H9 (cell line): ENCODE results near the gene AK9. TPM values are rescaled to one million over a fixed set of nuclear protein-coding genes. Genes with fewer than 3 reads are reported as not detected.

Experiments used
- DNase-seq: peaks from one replicate; pipeline ENCODE4 v3.0.0-alpha.2; 2017
- H2AFZ ChIP-seq: one replicate; pipeline ENCODE4 v1.6.1; 2013; ENCODE audit warnings: mild to moderate bottlenecking, low read length, control low read depth, moderate library complexity
- H2AK5ac ChIP-seq: 2 replicates; pipeline ENCODE4 v1.6.1; 2013; ENCODE audit warnings: low read length, control low read depth, mixed read lengths; ENCODE audit not compliant: insufficient read length
- H2BK120ac ChIP-seq: one replicate; pipeline ENCODE4 v1.6.1; 2013; ENCODE audit warnings: low read depth, mild to moderate bottlenecking, low read length, control low read depth, inconsistent platforms; ENCODE audit not compliant: poor library complexity, severe bottlenecking
- H2BK12ac ChIP-seq: 2 replicates; pipeline ENCODE4 v1.6.1; 2013; ENCODE audit warnings: low read length, control low read depth, mixed read lengths, low read depth; ENCODE audit not compliant: insufficient read length
- H2BK15ac ChIP-seq: 2 replicates; pipeline ENCODE4 v1.6.1; 2013; ENCODE audit warnings: low read depth, low read length, control low read depth
- H2BK20ac ChIP-seq: one replicate; pipeline ENCODE4 v1.6.1; 2013; ENCODE audit warnings: low read depth, mild to moderate bottlenecking, low read length, control low read depth, inconsistent platforms; ENCODE audit not compliant: poor library complexity, severe bottlenecking
- H2BK5ac ChIP-seq: 2 replicates; pipeline ENCODE4 v1.6.1; 2013; ENCODE audit warnings: low read length, control low read depth, mixed read lengths; ENCODE audit not compliant: insufficient read length
- H3K14ac ChIP-seq: 2 replicates; pipeline ENCODE4 v1.6.1; 2013; ENCODE audit warnings: low read length, control low read depth; ENCODE audit not compliant: insufficient read depth
- H3K18ac ChIP-seq: 2 replicates; pipeline ENCODE4 v1.6.1; 2013; ENCODE audit warnings: low read depth, mild to moderate bottlenecking, mixed read lengths, low read length, control low read depth; ENCODE audit not compliant: insufficient read length
- H3K23ac ChIP-seq: 2 replicates; pipeline ENCODE4 v1.6.1; 2013; ENCODE audit warnings: low read length, control low read depth, mixed read lengths, low read depth; ENCODE audit not compliant: insufficient read length
- H3K23me2 ChIP-seq: 2 replicates; pipeline ENCODE4 v1.6.1; 2013; ENCODE audit warnings: low read depth, mild to moderate bottlenecking, mixed read lengths, low read length, control low read depth; ENCODE audit not compliant: insufficient read length, poor library complexity, severe bottlenecking
- H3K27ac ChIP-seq: 2 replicates; pipeline ENCODE4 v1.5.1; 2013; ENCODE audit warnings: low read length, control low read depth, mixed read lengths, low read depth; ENCODE audit not compliant: insufficient read length
- H3K27me3 ChIP-seq: 2 replicates; pipeline ENCODE4 v1.6.1; 2013; ENCODE audit warnings: low read length, control low read depth, inconsistent platforms; ENCODE audit not compliant: insufficient read depth
- H3K4ac ChIP-seq: 2 replicates; pipeline ENCODE4 v1.6.1; 2013; ENCODE audit warnings: low read depth, mild to moderate bottlenecking, control low read depth, inconsistent platforms, low read length, moderate library complexity
- H3K4me1 ChIP-seq: 2 replicates; pipeline ENCODE4 v1.6.1; 2013; ENCODE audit warnings: low read length, control low read depth, inconsistent platforms; ENCODE audit not compliant: insufficient read depth
- H3K4me2 ChIP-seq: 2 replicates; pipeline ENCODE4 v1.6.1; 2013; ENCODE audit warnings: low read length, control low read depth, mixed read lengths; ENCODE audit not compliant: insufficient read length, insufficient read depth
- H3K56ac ChIP-seq: 2 replicates; pipeline ENCODE4 v1.6.1; 2013; ENCODE audit warnings: low read depth, mild to moderate bottlenecking, mixed read lengths, low read length, control low read depth; ENCODE audit not compliant: insufficient read length
- H3K79me1 ChIP-seq: 2 replicates; pipeline ENCODE4 v1.6.1; 2013; ENCODE audit warnings: low read depth, mild to moderate bottlenecking, moderate library complexity, low read length, control low read depth, inconsistent platforms; ENCODE audit not compliant: insufficient read depth, poor library complexity, severe bottlenecking
- H3K79me2 ChIP-seq: 2 replicates; pipeline ENCODE4 v1.6.1; 2013; ENCODE audit warnings: low read length, control low read depth, inconsistent platforms; ENCODE audit not compliant: insufficient read depth
- H3K9ac ChIP-seq: 2 replicates; pipeline ENCODE4 v1.6.1; 2013; ENCODE audit warnings: low read length, control low read depth, mixed read lengths; ENCODE audit not compliant: insufficient read length; ENCODE audit errors: extremely low read depth
- H3K9me3 ChIP-seq: one replicate; pipeline ENCODE4 v1.6.1; 2013; ENCODE audit warnings: low read depth, low read length, inconsistent platforms; ENCODE audit not compliant: control insufficient read depth
- H3T11ph ChIP-seq: one replicate; pipeline ENCODE4 v1.6.1; 2013; ENCODE audit warnings: mild to moderate bottlenecking, low read length, control low read depth, inconsistent platforms
- H4K20me1 ChIP-seq: one replicate; pipeline ENCODE4 v1.6.1; 2013; ENCODE audit not compliant: control insufficient read depth, insufficient read length, insufficient read depth
- H4K5ac ChIP-seq: 2 replicates; pipeline ENCODE4 v1.6.1; 2013; ENCODE audit warnings: low read depth, mild to moderate bottlenecking, mixed read lengths, low read length, control low read depth; ENCODE audit not compliant: insufficient read length
- H4K8ac ChIP-seq: replicated peaks from 2 replicates; pipeline ENCODE4 v1.6.1; 2013; ENCODE audit warnings: low read length, control low read depth, mixed read lengths, low read depth; ENCODE audit not compliant: insufficient read length
- H4K91ac ChIP-seq: 2 replicates; pipeline ENCODE4 v1.6.1; 2013; ENCODE audit warnings: low read depth, mild to moderate bottlenecking, moderate library complexity, mixed read lengths, low read length, control low read depth; ENCODE audit not compliant: insufficient read length
- H3K27ac Mint-ChIP-seq, 3 experiments: 2 replicates in 2 of 3; 3 replicates in 1 of 3; pipeline ENCODE4 v1.8.0; 2020 to 2021; ENCODE audit warnings: mixed read lengths in 3 of 3, mild to moderate bottlenecking in 1 of 3, moderate library complexity in 1 of 3
- H3K27me3 Mint-ChIP-seq: 2 replicates; pipeline ENCODE4 v1.8.0; 2021; ENCODE audit warnings: low read depth, mild to moderate bottlenecking, moderate library complexity, mixed read lengths
- H3K36me3 Mint-ChIP-seq, 3 experiments: 2 replicates in 2 of 3; 3 replicates in 1 of 3; pipeline ENCODE4 v1.8.0; 2020 to 2021; ENCODE audit warnings: low read depth in 3 of 3, mixed read lengths in 3 of 3; ENCODE audit not compliant: insufficient read depth in 1 of 3
- H3K4me1 Mint-ChIP-seq, 2 experiments: 2 replicates each; pipeline ENCODE4 v1.8.0; 2020; ENCODE audit warnings: mixed read lengths in 2 of 2
- H3K4me3 Mint-ChIP-seq, 2 experiments: 2 replicates in 1 of 2; 3 replicates in 1 of 2; pipeline ENCODE4 v1.8.0; 2020 to 2021; ENCODE audit warnings: mild to moderate bottlenecking in 2 of 2, mixed read lengths in 2 of 2, moderate library complexity in 1 of 2
- H3K9me3 Mint-ChIP-seq, 2 experiments: 2 replicates in 1 of 2; 3 replicates in 1 of 2; pipeline ENCODE4 v1.8.0; 2020; ENCODE audit warnings: mild to moderate bottlenecking in 2 of 2, mixed read lengths in 2 of 2, moderate library complexity in 1 of 2
- WGBS: extraction: QIAGEN DNeasy Blood & Tissue Kit; methylation state at CpG from one replicate; pipeline ENCODE4 v1.1.7; 2013; ENCODE audit warnings: missing lambda C conversion rate, low lambda C conversion rate, mixed read lengths; ENCODE audit not compliant: insufficient read length; ENCODE audit errors: extremely low coverage; 5-methylcytosine and 5-hydroxymethylcytosine counted together
- total RNA-seq: library from RNA; stranded (reverse); gene quantifications from 2 replicates; pipeline ENCODE4 v1.2.1, GENCODE V29; 2021
- TF ChIP-seq, protein P1 (sequence below): fragments of 200-600 bp; sonication (generic); conservative IDR thresholded peaks from 3 replicates; pipeline ENCODE4 v1.8.0; 2021; ENCODE audit warnings: antibody characterized with exemption, mild to moderate bottlenecking

AK9 gene
- total RNA-seq, 1 experiment from 2014 or later: 2.3 TPM

DNA sequence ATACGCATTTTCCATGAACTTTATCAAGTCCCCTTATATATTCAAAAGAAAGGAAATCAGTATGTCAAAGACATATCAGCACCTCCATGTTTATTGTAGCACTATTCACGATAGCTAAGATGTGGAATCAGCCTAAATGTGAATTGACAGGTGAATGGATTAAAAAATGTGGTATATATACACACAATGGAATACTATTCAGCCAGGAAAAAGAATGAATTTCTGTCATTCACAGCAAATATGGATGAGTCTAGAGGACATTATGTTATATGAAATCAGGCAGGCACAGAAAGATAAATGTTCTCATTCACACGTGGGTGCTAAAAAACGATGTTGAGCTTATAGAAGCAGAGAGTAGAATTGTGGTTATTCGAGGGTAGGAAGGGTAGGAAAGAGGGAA, 5.4 kb upstream of the AK9 start:
- TF ChIP-seq, protein P1, sequence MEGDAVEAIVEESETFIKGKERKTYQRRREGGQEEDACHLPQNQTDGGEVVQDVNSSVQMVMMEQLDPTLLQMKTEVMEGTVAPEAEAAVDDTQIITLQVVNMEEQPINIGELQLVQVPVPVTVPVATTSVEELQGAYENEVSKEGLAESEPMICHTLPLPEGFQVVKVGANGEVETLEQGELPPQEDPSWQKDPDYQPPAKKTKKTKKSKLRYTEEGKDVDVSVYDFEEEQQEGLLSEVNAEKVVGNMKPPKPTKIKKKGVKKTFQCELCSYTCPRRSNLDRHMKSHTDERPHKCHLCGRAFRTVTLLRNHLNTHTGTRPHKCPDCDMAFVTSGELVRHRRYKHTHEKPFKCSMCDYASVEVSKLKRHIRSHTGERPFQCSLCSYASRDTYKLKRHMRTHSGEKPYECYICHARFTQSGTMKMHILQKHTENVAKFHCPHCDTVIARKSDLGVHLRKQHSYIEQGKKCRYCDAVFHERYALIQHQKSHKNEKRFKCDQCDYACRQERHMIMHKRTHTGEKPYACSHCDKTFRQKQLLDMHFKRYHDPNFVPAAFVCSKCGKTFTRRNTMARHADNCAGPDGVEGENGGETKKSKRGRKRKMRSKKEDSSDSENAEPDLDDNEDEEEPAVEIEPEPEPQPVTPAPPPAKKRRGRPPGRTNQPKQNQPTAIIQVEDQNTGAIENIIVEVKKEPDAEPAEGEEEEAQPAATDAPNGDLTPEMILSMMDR: no peak
- no peak overlapping the region for H2BK12ac ChIP-seq
- 100% methylated on average over 2 of the region's 5 CpGs for WGBS
- no peak overlapping the region for H3K9ac ChIP-seq
- DNase-seq: no peak
- H4K20me1 ChIP-seq: no peaks in the 10 kb centered on the region
- no peak overlapping the region for H3K27ac ChIP-seq
- H2BK20ac ChIP-seq: no peak overlapping the region
- no peak overlapping the region for H2BK15ac ChIP-seq
- no peak overlapping the region for H2BK120ac ChIP-seq
- no peaks in the 10 kb centered on the region for H3K9me3 ChIP-seq
- H3K18ac ChIP-seq: no peak overlapping the region
- H3K14ac ChIP-seq: no peak overlapping the region
- peaks cover 5 to 14% (median 7%) of the 10 kb centered on the region in 3 experiments; a peak in 5 of 7 replicates for H3K36me3 Mint-ChIP-seq
- H3K79me1 ChIP-seq: no peaks in the 10 kb centered on the region
- H3K4me3 Mint-ChIP-seq: no peak overlapping the region
- H3K27me3 ChIP-seq: no peaks in the 10 kb centered on the region
- no peak overlapping the region for H4K8ac ChIP-seq
- H3K56ac ChIP-seq: no peak overlapping the region
- H3K4me1 Mint-ChIP-seq: peaks cover 14 to 16% of the 10 kb centered on the region in 2 experiments
- no peak overlapping the region for H2AFZ ChIP-seq
- H3K23ac ChIP-seq: no peak overlapping the region
- H3K23me2 ChIP-seq: peaks cover 3% of the 10 kb centered on the region
- H2AK5ac ChIP-seq: no peak overlapping the region
- no peak overlapping the region for H2BK5ac ChIP-seq
- H4K91ac ChIP-seq: no peak overlapping the region
- no peak overlapping the region for H3T11ph ChIP-seq
- peaks cover 4% of the 10 kb centered on the region for H3K4me1 ChIP-seq
- no peaks in the 10 kb centered on the region for H3K27me3 Mint-ChIP-seq
- H4K5ac ChIP-seq: no peak overlapping the region
- H3K4me2 ChIP-seq: no peak overlapping the region
- peaks cover 0 to 3% of the 10 kb centered on the region in 2 experiments; a peak in 2 of 5 replicates for H3K9me3 Mint-ChIP-seq
- no peak overlapping the region for H3K4ac ChIP-seq
- H3K79me2 ChIP-seq: peaks cover 2% of the 10 kb centered on the region; the same call in 1 of the 2 replicates
- H3K27ac Mint-ChIP-seq: no peak overlapping the region
